ENCODE results near the gene PBXIP1.
"Not testable (repeated sequence)": the region's sequence is repeated elsewhere in the genome, so short reads cannot be mapped to it uniquely, and the experiment has no call there.

The PBXIP1 gene

DNA sequence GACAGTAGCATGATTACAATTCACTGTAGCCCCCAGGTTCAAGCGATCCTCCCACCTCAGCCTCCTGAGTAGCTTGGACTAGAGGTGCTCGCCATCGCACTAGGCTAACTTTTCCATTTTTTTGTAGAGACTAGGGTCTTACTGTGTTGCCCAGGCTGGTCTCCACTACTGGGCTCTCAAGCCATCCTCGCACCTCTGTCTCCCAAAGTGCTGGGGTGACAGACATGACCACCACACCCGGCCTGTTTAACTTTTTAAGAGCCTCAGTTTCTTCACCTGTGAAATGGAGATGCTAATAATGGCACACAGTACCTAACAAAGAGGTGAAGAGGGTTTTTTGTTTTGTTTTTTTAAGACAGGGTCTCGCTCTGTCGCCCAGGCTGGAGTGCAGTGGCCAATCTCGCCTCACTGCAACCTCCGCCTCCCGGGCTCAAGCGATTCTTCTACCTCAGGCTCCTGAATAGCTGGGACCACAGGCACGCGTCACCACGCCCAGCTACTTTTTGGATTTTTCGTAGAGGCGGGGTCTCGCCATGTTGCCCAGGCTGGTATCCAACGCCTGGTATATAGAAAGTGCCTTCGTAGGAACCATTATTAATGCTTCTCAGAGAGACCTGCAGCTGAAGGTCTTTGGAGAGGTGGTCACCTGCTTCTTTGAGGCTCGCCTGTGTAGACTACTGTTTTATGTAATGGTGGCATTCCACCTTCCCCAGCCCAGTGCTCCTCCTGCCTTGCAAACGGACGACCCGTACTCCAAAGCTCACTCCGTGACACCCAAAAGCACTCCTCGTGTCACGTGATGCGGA lies 19.9 kb downstream of the PBXIP1 start:
- DNase-seq, result no peak

DNA sequence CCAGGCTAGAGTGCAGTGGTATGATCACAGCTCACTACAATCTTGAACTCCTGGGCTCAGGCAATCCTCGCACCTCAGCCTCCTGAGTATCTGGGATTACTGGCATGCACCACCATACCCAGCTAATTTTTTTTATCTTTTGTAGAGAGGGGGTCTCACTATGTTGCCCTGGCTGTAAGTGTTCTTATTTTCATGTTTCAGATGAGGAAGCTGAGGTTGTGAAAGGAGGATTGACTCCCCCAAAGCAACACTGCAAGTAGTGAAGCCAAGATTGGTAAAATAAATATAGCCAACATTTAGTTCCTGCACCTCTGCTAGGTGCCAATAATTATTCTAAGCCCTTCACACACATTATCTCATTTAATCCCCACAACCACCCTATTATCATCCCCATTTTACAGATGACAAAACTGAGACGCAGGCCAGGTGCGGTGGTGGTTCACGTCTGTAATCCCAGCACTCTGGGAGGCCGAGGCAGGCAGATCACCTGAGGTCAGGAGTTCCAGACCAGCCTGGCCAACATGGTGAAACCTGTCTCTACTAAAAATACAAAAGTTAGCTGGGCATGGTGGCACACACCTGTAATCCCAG lies 21.4 kb downstream of the PBXIP1 start:
- DNase-seq, result no peak

DNA sequence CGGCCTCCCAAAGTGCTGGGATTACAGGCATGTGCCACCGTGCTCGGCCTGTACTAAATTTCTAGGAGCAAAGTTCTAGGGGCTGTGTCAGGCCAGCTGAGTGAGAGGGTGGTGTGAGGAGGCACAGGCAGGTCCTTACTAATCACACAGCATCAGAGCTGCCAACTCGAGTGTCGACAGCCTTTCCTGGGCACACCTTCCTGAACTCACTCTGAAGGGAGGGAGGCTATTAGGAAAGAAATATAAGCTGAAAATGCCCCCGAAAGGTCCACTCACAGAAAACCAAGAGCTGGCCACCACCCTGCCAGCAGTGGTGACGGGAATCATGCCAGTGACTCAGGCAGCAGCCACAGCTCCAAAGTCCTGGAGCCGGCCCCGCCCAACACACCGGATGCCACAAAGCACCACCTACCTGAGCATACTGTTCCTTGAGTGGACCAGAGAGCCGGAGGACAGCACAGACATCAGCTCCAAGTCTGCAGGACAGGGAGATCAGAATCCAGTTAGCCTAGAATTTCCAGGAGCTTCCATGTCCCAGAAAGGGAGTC lies 23.9 kb downstream of the PBXIP1 start:
- DNase-seq, result no peak

DNA sequence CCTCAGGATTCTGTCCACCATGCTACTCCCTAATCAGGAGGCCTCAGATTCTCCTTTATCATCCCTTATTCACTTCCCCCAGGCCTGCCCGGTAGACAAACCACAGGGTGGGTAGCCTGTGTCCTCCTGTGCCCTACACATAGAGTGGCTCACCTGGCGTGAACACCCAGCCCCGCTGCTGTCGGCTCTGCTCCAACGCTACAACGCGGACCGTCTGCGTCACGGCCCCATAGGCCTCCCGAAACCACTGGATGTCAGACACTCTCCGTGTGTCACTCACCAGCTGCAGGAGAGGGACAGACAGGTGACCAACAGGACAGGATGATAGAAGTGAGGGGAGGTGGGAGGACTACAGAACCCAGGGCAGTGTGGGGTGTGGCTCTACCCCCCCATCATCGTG lies 29.7 kb downstream of the PBXIP1 start:
- DNase-seq, result no peak

DNA sequence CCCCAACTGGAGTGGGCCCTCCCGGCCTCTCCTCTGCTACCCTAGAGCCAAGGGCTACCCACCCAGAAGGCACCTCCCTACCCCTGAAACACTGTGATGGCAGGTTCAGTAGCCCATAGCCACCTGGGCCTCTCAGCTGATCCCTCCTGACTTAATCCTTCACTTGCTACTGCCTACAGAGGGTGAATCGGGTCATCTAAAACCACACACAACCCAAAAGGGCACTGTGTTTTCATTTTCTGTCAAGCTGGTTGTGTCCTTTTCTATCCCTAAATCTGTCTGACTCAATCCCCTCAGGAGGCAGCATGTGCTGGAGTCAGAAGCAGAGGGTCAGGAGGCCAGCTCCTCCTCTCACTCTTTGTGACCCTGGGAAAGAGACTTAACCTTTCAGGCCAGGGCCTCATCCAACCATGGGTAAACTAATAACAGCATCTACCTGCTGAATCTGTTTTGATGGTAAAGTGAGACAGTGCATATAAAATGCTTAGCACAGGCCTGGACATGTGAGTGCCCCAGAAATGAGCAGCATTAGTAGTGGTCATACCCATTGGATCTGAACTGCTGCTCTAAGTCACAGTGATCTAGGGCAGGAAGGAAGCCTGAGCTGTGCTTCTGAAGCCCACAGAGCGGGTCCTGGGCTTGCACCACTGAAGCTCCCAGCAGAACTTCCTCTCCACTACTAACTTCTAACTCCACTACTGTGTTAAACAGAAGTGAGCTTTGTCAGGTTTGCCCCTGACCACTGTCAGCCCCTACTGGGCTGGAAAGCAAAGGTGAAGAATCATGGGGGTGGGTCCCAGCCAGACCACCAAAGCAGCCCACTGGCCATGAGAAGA lies 30.3 kb downstream of the PBXIP1 start:
- DNase-seq, result no peak

DNA sequence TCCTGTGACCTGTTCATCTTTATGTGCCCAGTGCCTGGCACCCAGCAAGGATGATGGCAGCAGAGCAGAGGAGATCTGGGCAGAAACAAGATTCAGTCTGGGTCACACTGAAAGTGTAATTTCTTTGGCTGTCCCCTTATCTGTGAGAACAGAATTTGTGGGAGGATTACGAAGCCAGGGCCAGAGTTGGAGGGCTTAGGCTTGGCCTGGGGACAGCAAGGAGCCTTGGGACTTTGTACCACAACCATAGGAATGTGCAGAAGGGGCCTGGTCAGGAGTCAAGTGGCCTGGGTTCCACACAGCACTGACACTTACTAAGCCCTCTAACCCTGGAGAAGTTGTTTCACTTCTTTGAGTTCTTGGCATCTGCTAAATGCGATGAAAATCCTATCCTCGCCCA lies 32.2 kb downstream of the PBXIP1 start:
- DNase-seq, result no peak

DNA sequence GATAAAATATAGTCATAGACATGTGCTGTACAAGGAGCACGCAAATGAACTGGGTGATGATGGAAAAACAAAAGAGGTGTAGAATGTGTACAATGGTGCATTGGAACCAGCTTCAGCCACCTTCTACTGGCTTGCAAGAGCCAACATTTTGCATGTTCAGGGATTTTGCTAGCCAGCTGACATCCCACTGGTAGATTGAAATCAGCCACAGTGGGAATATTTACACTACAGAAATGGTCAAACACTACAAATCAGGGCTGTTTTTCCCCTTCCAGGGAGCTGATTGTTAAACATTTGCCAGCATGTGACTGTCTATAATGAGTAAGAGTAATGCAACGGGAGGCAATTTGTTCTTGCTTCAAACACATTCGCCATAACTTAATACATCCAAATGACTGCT lies 42.6 kb downstream of the PBXIP1 start:
- no peak for DNase-seq

DNA sequence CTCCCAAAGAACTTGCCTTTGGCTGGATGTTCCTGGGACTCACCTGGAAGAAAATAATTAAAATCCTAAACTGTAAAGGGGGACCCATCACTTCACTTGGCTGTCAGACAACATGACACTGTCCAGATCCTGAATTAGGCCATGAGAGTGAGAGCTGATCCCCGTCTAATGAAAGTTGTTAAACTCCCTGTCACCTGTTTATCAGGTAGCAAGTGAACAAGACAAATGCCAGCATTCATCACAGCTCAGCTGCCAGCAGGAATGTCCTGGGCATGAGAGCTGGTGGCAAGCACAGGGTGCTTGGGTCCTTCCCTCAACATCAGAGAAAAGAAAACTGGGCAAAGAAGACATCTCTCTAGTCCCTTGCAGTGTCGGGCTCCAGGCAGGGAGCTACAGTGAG lies 43.1 kb downstream of the PBXIP1 start:
- no peak for DNase-seq

DNA sequence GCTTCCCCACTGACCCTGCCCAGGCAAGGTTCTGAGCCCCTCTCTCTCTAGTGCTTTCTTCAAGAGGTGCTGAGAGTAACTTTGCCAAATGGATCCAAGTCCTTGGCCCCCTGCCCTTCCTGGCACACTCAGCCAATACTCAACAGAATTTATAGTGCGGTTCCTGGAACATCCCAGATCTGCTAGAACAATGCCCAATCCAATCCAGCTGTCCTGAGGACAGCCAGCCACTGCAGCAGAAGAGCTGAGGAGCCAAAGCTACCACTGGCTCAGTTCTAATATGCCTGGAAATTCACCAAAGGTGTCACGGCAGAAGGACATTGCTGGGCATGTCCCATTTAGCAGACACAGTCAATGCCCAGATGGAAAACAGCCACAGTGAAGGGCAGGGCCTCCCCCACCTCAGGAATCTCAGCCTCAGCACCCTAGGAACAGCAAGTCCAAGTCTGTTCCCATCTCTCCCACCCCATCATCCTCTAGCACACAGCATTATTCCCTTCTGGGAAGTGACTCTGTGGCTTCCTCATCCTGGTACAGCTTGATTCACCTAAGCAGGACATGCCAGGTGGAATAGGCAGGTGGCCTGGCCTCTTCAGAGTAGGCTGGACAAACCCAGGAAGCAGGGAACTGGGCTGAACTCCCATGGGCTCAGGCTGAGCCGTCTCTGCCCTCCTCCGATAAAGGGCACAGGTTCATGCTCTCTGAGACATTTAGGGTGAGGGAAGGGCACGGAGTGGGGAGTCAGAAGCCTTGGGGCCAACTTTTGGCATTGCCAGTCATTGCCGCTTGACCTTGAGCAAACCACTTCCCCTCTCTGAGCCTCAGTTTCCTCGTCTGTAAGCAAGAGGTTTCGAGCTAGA lies 44.0 kb downstream of the PBXIP1 start:
- DNase-seq, result no peak

DNA sequence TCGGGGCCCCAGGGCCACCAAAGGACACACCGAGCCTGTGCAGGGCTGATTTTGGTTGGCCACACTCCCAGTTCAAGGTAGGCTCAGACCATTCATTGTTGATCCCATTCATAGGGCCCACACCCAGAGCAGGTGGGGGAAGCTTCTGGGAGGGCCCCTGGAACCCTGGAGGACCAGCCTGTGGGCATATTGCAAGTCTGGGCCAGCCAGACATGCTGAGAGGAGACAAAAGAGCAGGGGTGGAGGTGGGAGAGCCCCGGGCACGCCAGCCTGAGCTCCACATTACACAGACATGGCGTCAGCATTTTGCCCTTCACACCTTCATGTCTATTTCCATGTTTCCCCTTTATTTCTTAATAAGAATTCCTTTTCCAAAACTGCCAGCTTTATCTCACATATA lies 45.0 kb downstream of the PBXIP1 start:
- DNase-seq, result no peak

DNA sequence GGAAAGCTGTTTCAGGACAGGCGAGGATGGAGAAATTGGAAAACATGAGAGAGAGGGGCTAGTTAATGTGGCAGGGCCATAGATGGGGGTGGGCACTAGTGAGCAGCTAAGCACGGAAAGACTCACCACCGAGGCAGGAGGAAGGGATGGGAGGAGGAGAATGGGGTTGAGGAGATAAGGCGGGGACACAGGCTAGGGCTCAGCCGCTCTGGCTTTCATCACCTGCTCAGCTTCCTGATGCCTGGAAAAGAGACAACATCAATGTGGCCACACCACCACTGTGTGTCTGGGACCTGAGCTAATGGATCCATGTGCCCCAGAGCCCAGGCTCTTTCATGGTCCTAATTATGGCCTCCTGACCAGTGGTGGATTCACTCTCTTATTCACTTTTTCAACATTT lies 47.0 kb downstream of the PBXIP1 start:
- no peak for DNase-seq

DNA sequence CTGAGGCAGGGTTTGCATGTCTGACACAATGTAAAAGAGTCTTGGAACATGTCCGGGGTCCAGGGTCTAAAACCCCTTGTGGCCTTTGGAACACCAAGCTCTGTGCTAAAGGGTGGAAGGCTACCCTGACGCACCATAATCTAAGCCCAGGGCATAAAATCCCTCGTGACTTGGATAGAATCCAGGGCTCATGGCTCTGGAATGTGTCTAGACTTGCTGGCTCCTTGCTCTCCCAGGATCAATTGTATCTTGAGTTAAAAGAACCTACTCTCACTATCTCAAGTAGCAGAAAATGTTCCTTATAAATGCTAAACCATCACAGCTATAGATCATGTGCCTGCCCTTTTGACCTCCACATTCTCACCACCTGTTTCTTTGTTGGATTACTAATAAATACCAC lies 47.8 kb downstream of the PBXIP1 start:
- not testable (repeated sequence) for DNase-seq

DNA sequence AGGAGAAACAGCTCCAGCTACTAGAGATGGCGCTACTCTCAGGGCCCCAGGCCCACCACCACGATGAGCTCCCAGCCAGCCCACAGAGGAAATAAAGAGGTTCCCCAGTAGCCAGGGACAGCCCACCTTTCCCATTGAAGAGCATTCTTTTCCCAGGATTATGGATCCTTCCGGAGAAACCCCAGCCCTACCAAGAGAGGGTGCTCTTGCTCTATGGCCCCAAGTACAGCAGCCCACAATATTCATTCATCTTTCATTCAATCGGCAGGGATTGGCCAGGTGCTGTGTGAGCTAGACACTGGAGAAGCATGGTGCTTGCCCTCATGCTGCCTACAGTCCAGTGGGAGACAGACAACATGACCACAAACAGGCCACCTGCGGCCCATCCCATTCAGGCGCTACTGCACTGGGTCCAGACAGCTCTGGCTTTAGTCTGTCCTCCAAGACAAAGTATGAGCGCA lies 49.2 kb downstream of the PBXIP1 start:
- peak; percentile 12 for DNase-seq

DNA sequence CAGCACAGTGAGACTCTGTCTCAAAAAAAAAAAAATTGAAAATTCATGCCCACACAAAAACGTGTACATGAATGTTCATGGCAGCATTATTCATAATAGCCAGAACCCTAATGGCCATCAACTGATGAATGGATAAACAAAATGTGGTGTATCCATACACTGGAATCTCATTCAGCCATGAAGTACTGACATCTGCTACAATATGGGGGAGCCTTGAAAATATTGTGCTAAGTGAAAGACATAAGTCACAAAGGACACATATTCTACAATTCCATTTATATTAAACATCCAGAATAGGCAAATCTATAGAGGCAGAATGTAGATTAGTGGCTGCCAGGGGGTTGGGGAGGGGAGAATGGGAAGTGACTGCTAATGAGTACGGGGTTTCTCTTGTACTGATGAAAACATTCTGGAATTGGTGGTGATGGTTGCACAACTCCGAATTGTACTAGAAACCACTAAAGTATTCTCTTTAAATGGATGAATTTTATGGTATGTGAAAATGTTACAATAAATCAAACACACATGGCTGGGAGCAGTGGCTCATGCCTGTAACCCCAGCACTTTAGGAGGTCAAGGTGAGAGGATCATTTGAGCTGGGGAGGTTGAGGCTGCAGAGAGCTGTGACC lies 52.8 kb downstream of the PBXIP1 start:
- no peak for DNase-seq

DNA sequence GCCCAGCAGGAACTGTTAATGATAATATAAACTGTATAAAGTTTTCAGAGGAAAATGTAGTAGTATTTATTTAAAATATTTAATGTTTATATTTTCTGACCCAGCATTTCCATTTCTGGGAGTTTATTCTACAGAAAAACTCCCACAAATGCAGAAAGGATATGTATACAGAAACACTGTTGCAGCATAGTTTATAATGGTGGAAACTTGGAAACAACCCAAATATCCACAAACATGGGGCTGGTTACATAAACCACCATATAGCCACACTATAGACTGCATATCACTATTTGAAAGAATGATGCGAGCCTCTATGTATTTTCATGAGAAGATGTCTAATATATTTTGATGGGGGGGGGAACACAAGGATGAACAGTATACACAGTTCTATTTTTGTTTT lies 54.3 kb downstream of the PBXIP1 start:
- DNase-seq, result no peak

DNA sequence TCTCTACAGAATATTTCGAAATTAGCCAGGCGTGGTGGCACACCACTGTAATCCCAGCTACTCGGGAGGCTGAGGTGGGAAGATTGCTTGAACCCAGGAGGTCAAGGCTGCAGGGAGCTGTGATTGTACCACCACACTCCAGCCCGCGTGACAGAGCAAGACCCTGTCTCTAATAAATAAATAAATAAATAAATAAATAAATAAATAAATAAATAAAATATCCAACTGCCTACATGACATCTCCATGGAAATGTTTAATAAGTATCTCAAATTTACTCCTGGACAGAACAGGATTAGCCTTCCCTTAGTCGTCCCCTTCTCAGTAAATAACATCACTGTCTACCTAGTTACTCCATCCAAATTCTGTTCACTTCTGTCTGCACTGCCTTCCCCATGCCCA lies 56.9 kb downstream of the PBXIP1 start:
- no peak for DNase-seq

DNA sequence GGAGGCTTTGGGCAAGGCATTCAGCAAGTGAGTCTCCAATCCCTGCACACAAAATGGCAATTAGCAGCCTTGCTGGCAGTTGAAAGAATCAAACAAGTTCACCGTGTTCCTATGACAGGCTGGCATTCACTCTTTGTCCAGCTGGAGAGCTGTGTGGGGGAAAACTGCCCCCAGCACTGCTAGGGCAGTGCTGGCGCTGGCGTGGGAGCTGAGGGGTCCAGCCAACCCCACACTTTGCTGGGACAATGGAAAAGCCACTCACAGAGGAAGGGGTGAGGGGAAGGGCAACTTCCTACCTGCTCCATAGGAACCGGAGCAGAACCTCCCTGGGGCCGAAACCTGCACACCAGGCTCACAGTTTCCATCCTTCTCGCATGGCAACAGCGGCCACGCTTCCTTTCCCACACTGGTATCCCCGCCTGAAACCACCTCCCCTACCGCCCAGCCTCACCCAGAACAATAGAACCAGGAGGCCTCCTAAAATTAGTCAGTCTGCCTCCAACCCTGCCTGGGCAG lies 59.1 kb downstream of the PBXIP1 start:
- no peak for DNase-seq

DNA sequence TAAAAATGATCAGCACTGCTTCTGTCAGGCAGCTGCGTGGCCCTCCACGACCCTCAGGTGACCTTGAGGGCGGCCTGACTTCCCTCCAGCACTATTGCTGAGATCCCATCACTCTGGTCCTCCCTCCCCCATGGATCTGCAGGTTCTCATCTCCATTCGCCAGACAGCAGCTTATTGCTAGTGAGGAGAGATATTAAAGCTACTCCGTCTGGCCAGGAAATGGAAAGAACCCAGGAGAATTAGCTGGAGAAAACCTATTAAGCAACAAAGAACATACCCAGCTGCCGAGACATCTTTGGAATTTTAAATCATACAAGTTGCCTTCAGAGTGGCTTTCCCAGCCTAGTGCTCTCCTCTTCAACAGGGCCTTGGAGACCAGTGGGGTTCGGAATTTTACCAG lies 60.1 kb downstream of the PBXIP1 start:
- no peak for DNase-seq
